Brain microvascular endothelial cell (primary cell): ENCODE data around the gene TMEM134.
A peak's percentile ranks its signal among the peaks of the same experiment; 100 is the strongest.

ENCODE experiments used
- DNase-seq: peaks from one replicate; pipeline ENCODE4 v3.0.0-alpha.2; 2020
- H3K27ac ChIP-seq: fragments of 250-450 bp; sonication (Bioruptor Pico); 2 replicates; pipeline ENCODE4 v1.5.1; 2020; ENCODE audit warnings: mild to moderate bottlenecking, moderate library complexity
- H3K27me3 ChIP-seq: fragments of 250-450 bp; sonication (Bioruptor Pico); replicated peaks from 2 replicates; pipeline ENCODE4 v1.5.1; 2020; ENCODE audit warnings: mild to moderate bottlenecking
- H3K36me3 ChIP-seq: fragments of 250-450 bp; sonication (Bioruptor Pico); replicated peaks from 2 replicates; pipeline ENCODE4 v1.5.1; 2020; ENCODE audit warnings: mild to moderate bottlenecking
- H3K4me3 ChIP-seq: 2 replicates; pipeline ENCODE4 v1.5.1; 2011; ENCODE audit warnings: low read depth, mild to moderate bottlenecking, control low read depth, low read length, moderate library complexity
- in situ Hi-C: cut with HindIII; loops from 2 replicates; pipeline ENCODE4 v1.10.0; 2017; ENCODE audit warnings: low sequenced_read_pairs, low pct_ligation_motif_present
- TF ChIP-seq, protein P1 (sequence below): IDR thresholded peaks from 2 replicates; pipeline ENCODE4 v1.5.1; 2011; ENCODE audit warnings: low read depth, mild to moderate bottlenecking, moderate library complexity, low read length, control low read depth, inconsistent platforms; ENCODE audit errors: missing control alignments

Gene TMEM134

GRCh38 chr11:67508486-67509121 is 39.6 kb upstream of the TMEM134 start:
- in situ Hi-C loops, result no loop called here
- H3K36me3 ChIP-seq, result no peaks in the 10 kb centered on the region
- peak overlapping the region; percentile 81 for H3K4me3 ChIP-seq
- DNase-seq, result peak; percentile 96
- TF ChIP-seq, protein P1, sequence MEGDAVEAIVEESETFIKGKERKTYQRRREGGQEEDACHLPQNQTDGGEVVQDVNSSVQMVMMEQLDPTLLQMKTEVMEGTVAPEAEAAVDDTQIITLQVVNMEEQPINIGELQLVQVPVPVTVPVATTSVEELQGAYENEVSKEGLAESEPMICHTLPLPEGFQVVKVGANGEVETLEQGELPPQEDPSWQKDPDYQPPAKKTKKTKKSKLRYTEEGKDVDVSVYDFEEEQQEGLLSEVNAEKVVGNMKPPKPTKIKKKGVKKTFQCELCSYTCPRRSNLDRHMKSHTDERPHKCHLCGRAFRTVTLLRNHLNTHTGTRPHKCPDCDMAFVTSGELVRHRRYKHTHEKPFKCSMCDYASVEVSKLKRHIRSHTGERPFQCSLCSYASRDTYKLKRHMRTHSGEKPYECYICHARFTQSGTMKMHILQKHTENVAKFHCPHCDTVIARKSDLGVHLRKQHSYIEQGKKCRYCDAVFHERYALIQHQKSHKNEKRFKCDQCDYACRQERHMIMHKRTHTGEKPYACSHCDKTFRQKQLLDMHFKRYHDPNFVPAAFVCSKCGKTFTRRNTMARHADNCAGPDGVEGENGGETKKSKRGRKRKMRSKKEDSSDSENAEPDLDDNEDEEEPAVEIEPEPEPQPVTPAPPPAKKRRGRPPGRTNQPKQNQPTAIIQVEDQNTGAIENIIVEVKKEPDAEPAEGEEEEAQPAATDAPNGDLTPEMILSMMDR, result no peak
- no peaks in the 10 kb centered on the region for H3K27me3 ChIP-seq
- H3K27ac ChIP-seq, result peak overlapping the region; percentile 98

DNA sequence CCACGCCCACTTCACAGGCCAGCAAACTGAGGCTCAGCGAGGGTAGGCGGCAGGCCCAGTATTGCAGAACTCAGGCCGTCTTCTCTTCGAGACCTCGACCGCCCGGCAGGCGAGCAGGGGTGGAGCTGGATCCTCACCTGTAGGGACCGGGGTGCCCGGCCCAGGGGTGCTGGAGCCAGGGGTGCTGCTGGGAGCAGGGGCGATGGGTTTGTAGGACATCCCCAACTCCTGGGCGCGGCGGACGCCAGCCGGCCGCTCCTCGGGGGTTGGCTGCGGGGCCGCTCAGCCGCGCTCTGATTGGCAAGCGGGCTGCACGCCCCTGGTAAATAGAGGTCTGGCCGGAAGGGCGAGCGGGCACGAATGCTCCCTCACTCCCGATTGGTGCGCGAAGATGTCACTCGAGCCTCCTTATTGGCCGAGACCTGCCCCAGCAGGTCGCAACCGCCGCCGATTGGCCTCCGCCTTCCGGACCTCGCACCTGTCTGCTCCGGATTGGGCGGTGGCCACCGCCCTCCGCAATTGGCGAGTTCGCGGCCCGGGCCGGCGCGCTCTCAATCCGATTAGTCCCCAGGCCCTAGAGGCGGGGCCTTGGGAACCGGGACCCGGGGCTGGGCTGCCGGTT is 38.9 kb upstream of the TMEM134 start, which contains the start of gene CDK2AP2:
CDK2AP2 (minus strand) TSS at position 299 of the 622 bp plus-strand sequence; CDS start at position 219, 80 bp downstream.
- Histone ChIP-seq H3K4me3 (peak within 1 kb of the TSS; percentile 81), H3K36me3 (no peaks in the 10 kb centered on the region), H3K27me3 (no peaks in the 10 kb centered on the region), H3K27ac (peak within 1 kb of the TSS; percentile 98)
- in situ Hi-C loops, result no loop called here
- peak; percentile 100 for DNase-seq
- TF ChIP-seq, protein P1, result no peak

- Histone ChIP-seq H3K27ac (peak overlapping the region; percentile 63), H3K4me3 (peak overlapping the region; percentile 81), H3K27me3 (no peaks in the 10 kb centered on the region), H3K36me3 (no peaks in the 10 kb centered on the region)
- TF ChIP-seq, protein P1, result no peak
- no peak for DNase-seq
- in situ Hi-C loops, result no loop called here
These were observed 38.3 kb upstream of the TMEM134 start for GRCh38 chr11:67507242-67507863.

- Histone ChIP-seq H3K36me3 (peaks cover 6% of the 10 kb centered on the region), H3K4me3 (no peak overlapping the region), H3K27ac (no peak overlapping the region), H3K27me3 (no peaks in the 10 kb centered on the region)
- DNase-seq, result no peak
- TF ChIP-seq, protein P1, result no peak
- in situ Hi-C loops, result no loop called here
These were observed 37.5 kb upstream of the TMEM134 start for GRCh38 chr11:67506426-67507051.

- TF ChIP-seq, protein P1, result peak; percentile 98
- no peaks in the 10 kb centered on the region for H3K27me3 ChIP-seq
- peaks cover 13% of the 10 kb centered on the region for H3K36me3 ChIP-seq
- peak; percentile 59 for DNase-seq
- in situ Hi-C loops, result no loop called here
- peak overlapping the region; percentile 36 for H3K27ac ChIP-seq
- H3K4me3 ChIP-seq, result peak overlapping the region; percentile 80
These were observed 36.8 kb upstream of the TMEM134 start for GRCh38 chr11:67505605-67506396.
